NCI-H526 (cell line): ENCODE measurements around the gene WDR93.

ENCODE experiments used
- DNase-seq, 2 experiments: peaks; one replicate each; lab custom pipeline; 2025; lab: John Stamatoyannopoulos, UW

WDR93 gene

DNA sequence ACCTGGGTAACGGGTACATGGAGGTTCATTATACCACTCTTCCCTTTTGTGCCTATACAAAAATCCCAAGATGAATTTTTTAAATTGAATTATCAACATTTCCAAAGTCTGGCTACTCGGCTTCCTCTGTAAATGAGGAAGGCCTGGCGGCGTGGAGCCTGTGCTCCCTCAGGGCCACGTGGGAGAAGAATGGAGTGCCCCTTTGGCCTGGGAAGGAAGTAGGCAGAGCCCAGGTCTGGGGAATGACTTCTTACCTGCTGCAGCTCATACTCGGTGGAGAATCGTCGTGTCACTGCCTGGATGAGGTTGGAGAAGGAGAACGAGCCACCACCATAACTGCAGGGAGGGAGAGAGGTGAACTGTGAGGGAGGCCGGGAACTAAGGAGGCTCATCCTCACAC is 99.6 kb downstream of the WDR93 start:
- no peak for DNase-seq

DNA sequence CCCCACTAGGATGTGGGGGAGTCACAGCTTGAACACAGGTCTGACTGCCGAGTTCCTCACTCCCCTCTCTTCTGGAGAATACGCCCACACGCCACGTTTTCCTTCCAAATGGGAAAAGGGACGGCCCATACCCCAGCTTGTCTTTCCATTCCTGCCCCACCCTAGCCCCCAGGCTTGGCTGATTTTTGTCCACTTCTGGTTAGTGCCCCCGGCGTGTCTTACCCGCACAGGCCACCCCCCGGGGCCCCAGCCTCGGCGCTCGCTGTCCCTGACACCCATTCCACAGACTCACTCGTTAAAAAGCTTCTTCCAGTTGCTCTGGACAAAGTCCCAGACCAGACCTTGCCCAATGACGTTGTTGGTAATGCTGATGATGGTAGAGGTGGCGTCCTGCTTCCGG is 100.0 kb downstream of the WDR93 start:
- DNase-seq = no peak

DNA sequence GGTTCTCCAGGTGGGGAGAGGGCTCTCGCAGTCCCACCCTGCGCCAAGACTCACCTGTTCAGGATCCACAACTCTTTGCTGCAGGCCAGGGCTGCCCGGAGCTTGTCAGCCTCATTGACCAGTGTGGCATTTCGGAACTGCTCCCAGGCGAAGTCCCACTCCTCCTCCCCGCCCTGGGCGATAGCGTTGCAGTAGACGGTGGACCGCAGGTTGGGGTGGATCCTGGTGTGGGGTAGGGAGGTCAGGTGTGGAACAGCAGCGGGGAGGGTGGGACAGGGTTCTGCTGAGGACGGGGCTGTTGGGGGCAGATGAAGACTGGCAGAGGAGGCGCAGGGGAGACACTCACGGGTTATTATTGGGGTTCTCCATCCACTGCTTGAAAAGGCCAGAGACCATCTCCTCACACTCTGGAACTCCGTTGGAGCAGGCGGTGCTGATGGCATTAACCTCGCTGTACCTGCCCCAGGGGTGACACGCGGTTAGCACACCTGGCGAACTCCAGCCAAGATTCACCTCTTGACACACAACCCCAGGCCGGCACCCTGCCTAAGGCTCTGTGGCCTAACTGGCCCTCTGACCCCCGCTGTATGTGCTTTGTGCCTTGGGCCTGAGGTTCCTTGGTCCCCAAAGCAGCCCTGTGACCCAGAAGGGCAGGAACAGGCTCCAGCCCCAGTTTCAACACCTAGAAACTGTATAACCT is 101.6 kb downstream of the WDR93 start:
- DNase-seq = no peak
